Mesendoderm (in vitro differentiated cells): ENCODE measurements around the gene ITFG1.
A peak's percentile ranks its signal among the peaks of the same experiment; 100 is the strongest.

Experiments used
- DNase-seq: peaks from one replicate; pipeline ENCODE4 v3.0.0; 2013
- H2AK5ac ChIP-seq: 2 replicates; pipeline ENCODE4 v1.6.1; 2013; ENCODE audit warnings: low read length, inconsistent platforms
- H2BK120ac ChIP-seq: 2 replicates; pipeline ENCODE4 v1.6.1; 2013; ENCODE audit warnings: low read depth, mild to moderate bottlenecking, low read length, moderate library complexity, mixed read lengths
- H2BK15ac ChIP-seq: replicated peaks from 2 replicates; pipeline ENCODE4 v1.6.1; 2013; ENCODE audit warnings: low read depth, mild to moderate bottlenecking, moderate library complexity
- H2BK5ac ChIP-seq: 2 replicates; pipeline ENCODE4 v1.6.1; 2013; ENCODE audit warnings: low read length, inconsistent platforms
- H3K18ac ChIP-seq: 2 replicates; pipeline ENCODE4 v1.6.1; 2013; ENCODE audit warnings: mild to moderate bottlenecking, low read length, mixed read lengths
- H3K23ac ChIP-seq: one replicate; pipeline ENCODE4 v1.6.1; 2013; ENCODE audit warnings: low read length
- H3K27ac ChIP-seq: 2 replicates; pipeline ENCODE4 v1.5.1; 2013; ENCODE audit warnings: low read depth, mild to moderate bottlenecking, inconsistent platforms, low read length, moderate library complexity
- H3K27me3 ChIP-seq: 2 replicates; pipeline ENCODE4 v1.6.1; 2013; ENCODE audit warnings: low read length, control low read depth, mild to moderate bottlenecking, inconsistent platforms; ENCODE audit not compliant: insufficient read depth, poor library complexity
- H3K36me3 ChIP-seq: 2 replicates; pipeline ENCODE4 v1.6.1; 2013; ENCODE audit warnings: low read length, inconsistent platforms; ENCODE audit not compliant: control insufficient read depth, insufficient read depth
- H3K4ac ChIP-seq: one replicate; pipeline ENCODE4 v1.6.1; 2013; ENCODE audit warnings: low read depth, mild to moderate bottlenecking, low read length, moderate library complexity
- H3K4me1 ChIP-seq: 2 replicates; pipeline ENCODE4 v1.6.1; 2013; ENCODE audit warnings: low read depth, low read length, inconsistent platforms; ENCODE audit not compliant: control insufficient read depth
- H3K4me2 ChIP-seq: 2 replicates; pipeline ENCODE4 v1.6.1; 2013; ENCODE audit warnings: low read length
- H3K4me3 ChIP-seq: 2 replicates; pipeline ENCODE4 v1.5.1; 2013; ENCODE audit warnings: mild to moderate bottlenecking, low read length
- H3K56ac ChIP-seq: one replicate; pipeline ENCODE4 v1.6.1; 2013; ENCODE audit warnings: low read length
- H3K79me1 ChIP-seq: 2 replicates; pipeline ENCODE4 v1.6.1; 2013; ENCODE audit warnings: low read length, inconsistent platforms
- H3K79me2 ChIP-seq: 2 replicates; pipeline ENCODE4 v1.6.1; 2013; ENCODE audit warnings: mild to moderate bottlenecking, low read length; ENCODE audit not compliant: control insufficient read depth, insufficient read depth
- H3K9ac ChIP-seq: 2 replicates; pipeline ENCODE4 v1.6.1; 2013; ENCODE audit warnings: low read length, inconsistent platforms
- H4K5ac ChIP-seq: one replicate; pipeline ENCODE4 v1.6.1; 2013; ENCODE audit warnings: low read length
- H4K8ac ChIP-seq: one replicate; pipeline ENCODE4 v1.6.1; 2013; ENCODE audit warnings: low read depth, mild to moderate bottlenecking, control low read depth, low read length, moderate library complexity
- WGBS: extraction: QIAGEN DNeasy Blood & Tissue Kit; methylation state at CpG from one replicate; pipeline ENCODE4 v1.1.7; 2013; ENCODE audit warnings: low lambda C conversion rate, missing lambda C conversion rate; ENCODE audit not compliant: insufficient coverage; ENCODE audit errors: extremely low coverage; 5-methylcytosine and 5-hydroxymethylcytosine counted together

ITFG1 gene

DNA sequence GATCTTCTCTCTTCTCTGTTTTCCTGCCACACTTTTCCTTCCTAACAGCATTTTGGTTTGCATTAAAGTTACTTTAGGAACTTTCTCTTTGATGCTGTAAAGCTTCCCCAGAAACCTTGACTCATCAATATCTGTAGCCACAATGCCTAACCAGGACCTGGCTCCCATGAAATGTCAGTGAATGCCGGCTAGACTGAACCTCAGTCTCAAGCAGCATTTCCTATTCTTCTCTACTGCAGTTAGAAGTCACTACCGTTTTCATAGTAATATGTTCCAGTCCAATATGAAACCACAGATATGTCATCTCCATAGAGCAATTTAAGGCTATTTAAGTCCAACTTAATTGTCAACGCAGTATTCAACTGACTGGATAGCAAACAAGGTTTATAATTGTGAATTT, 28.9 kb downstream of the ITFG1 start:
- DNase-seq: no peak
- Histone ChIP-seq H4K8ac (no peak overlapping the region), H3K79me1 (peaks cover 2% of the 10 kb centered on the region), H3K79me2 (no peaks in the 10 kb centered on the region), H3K23ac (no peak overlapping the region), H3K18ac (no peak overlapping the region), H3K27ac (no peak overlapping the region), H4K5ac (no peak overlapping the region), H3K4me2 (no peak overlapping the region), H3K56ac (no peak overlapping the region), H3K27me3 (no peaks in the 10 kb centered on the region), H3K4me1 (no peaks in the 10 kb centered on the region), H2BK15ac (no peak overlapping the region), H3K36me3 (no peaks in the 10 kb centered on the region), H2BK5ac (no peak overlapping the region), H3K9ac (no peak overlapping the region), H3K4me3 (no peak overlapping the region), H3K4ac (no peak overlapping the region), H2AK5ac (no peak overlapping the region), H2BK120ac (no peak overlapping the region)
- whole genome bisulfite sequencing: no CpG with 5 or more reads among the region's 3 CpGs

DNA sequence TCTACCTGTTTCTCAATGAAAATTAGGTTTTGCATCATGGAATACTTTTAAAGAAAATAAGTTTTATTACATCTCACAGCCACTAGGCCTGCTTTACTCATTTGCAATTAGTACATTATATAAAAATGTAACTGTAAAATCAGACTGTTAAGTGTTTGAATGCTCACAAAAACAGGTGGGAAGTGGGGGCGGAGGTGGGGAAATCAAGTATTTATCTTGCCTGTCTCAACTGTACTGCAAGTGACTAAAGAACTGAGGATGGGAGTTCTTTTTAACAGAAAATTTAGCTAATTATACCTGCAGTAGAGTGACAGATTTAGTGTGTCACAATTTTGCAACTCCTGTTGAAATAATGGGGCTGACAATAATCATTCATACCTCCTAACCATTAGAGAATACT, 34.1 kb downstream of the ITFG1 start:
- Histone ChIP-seq H3K36me3 (no peaks in the 10 kb centered on the region), H2BK15ac (no peak overlapping the region), H2AK5ac (no peak overlapping the region), H4K8ac (no peak overlapping the region), H2BK5ac (no peak overlapping the region), H3K23ac (no peak overlapping the region), H4K5ac (no peak overlapping the region), H3K79me1 (no peaks in the 10 kb centered on the region), H2BK120ac (no peak overlapping the region), H3K4me3 (no peak overlapping the region), H3K4me2 (no peak overlapping the region), H3K4me1 (no peaks in the 10 kb centered on the region), H3K9ac (no peak overlapping the region), H3K4ac (no peak overlapping the region), H3K79me2 (no peaks in the 10 kb centered on the region), H3K27me3 (no peaks in the 10 kb centered on the region), H3K18ac (no peak overlapping the region), H3K27ac (no peak overlapping the region), H3K56ac (no peak overlapping the region)
- DNase-seq: no peak
- no CpG with 5 or more reads among the region's 1 CpG for WGBS

DNA sequence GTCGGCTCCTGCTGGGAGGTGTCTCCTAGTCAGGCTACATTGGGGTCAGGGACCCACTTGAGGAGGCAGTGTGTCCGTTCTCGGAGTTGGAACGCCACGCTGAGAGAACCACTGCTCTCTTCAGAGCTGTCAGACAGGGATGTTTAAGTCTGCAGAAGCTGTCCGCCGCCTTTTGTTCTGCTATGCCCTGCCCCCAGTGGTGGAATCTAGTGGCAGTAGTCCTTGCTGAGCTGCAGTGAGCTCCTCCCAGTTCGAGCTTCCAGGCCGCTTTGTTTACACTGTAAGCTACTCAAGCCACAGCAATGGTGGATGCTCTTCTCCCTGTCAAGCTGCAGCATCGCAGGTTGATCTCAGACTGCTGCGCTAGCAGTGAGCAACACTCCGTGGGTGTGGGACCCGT, 36.0 kb downstream of the ITFG1 start:
- DNase-seq: peak; percentile 77
- Histone ChIP-seq H4K5ac (no peak overlapping the region), H4K8ac (no peak overlapping the region), H3K9ac (no peak overlapping the region), H2BK5ac (no peak overlapping the region), H3K27ac (no peak overlapping the region), H2AK5ac (no peak overlapping the region), H2BK120ac (no peak overlapping the region), H3K27me3 (no peaks in the 10 kb centered on the region), H3K4ac (no peak overlapping the region), H3K79me1 (no peaks in the 10 kb centered on the region), H3K4me2 (no peak overlapping the region), H3K56ac (no peak overlapping the region), H3K4me3 (no peak overlapping the region), H3K18ac (no peak overlapping the region), H2BK15ac (no peak overlapping the region), H3K36me3 (no peaks in the 10 kb centered on the region), H3K4me1 (no peaks in the 10 kb centered on the region), H3K23ac (no peak overlapping the region), H3K79me2 (no peaks in the 10 kb centered on the region)
- WGBS: no CpG with 5 or more reads among the region's 13 CpGs

DNA sequence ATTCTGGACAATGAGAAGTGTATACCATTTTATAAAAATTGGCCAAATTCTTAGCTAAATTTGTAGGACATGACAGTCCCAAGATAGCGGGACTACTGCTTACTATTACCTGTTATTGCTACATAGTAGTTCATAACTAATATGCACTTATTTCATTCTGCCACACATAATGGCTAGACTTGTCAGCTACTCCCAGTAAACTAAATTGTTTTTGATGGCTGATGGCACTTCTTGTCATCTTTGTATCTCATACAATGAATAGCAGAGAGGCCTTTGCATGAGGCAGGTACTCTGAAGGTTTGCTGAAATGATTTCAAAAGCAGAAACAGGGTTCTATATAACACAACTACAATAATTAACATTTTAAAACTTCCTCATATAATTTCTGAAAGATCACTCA, 44.0 kb downstream of the ITFG1 start:
- Histone ChIP-seq H3K27me3 (no peaks in the 10 kb centered on the region), H3K4me3 (no peak overlapping the region), H3K4me2 (no peak overlapping the region), H2BK15ac (no peak overlapping the region), H3K4ac (no peak overlapping the region), H3K18ac (no peak overlapping the region), H2BK120ac (no peak overlapping the region), H4K8ac (no peak overlapping the region), H3K56ac (no peak overlapping the region), H3K27ac (no peak overlapping the region), H3K9ac (no peak overlapping the region), H2BK5ac (no peak overlapping the region), H3K79me1 (no peaks in the 10 kb centered on the region), H2AK5ac (no peak overlapping the region), H3K79me2 (no peaks in the 10 kb centered on the region), H3K4me1 (no peaks in the 10 kb centered on the region), H3K36me3 (no peaks in the 10 kb centered on the region), H4K5ac (no peak overlapping the region), H3K23ac (no peak overlapping the region)
- no CpG with 5 or more reads among the region's 1 CpG for WGBS
- no peak for DNase-seq

DNA sequence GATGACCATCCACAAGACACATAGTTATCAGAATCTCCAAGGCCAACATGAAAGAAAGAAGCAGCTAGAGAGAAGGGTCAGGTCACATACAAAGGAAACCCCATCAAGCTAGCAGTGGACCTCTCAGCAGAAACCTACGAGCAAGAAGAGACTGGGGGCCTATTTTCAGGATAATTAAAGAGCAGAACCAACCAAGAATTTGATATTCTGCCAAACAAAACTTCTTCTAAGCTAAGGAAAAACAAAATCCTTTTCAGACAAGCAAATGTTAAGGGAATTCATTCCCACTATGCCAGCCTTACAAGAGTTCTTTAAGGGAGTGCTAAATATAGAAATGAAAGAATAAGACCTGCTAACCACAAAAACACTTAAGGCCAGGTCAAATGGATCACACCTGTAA, 47.8 kb downstream of the ITFG1 start:
- H2BK120ac ChIP-seq: no peak overlapping the region
- no CpG with 5 or more reads among the region's 1 CpG for WGBS
- no peak for DNase-seq
- H4K5ac ChIP-seq: no peak overlapping the region
- no peaks in the 10 kb centered on the region for H3K79me1 ChIP-seq
- H3K9ac ChIP-seq: no peak overlapping the region
- no peaks in the 10 kb centered on the region for H3K36me3 ChIP-seq
- no peaks in the 10 kb centered on the region for H3K27me3 ChIP-seq
- no peak overlapping the region for H2AK5ac ChIP-seq
- H2BK15ac ChIP-seq: no peak overlapping the region
- no peak overlapping the region for H3K4me3 ChIP-seq
- H3K27ac ChIP-seq: no peak overlapping the region
- no peaks in the 10 kb centered on the region for H3K79me2 ChIP-seq
- H3K4me1 ChIP-seq: no peaks in the 10 kb centered on the region
- no peak overlapping the region for H3K4me2 ChIP-seq
- H3K4ac ChIP-seq: no peak overlapping the region
- H3K56ac ChIP-seq: no peak overlapping the region
- no peak overlapping the region for H2BK5ac ChIP-seq
- H3K18ac ChIP-seq: no peak overlapping the region
- H3K23ac ChIP-seq: no peak overlapping the region
- H4K8ac ChIP-seq: no peak overlapping the region

DNA sequence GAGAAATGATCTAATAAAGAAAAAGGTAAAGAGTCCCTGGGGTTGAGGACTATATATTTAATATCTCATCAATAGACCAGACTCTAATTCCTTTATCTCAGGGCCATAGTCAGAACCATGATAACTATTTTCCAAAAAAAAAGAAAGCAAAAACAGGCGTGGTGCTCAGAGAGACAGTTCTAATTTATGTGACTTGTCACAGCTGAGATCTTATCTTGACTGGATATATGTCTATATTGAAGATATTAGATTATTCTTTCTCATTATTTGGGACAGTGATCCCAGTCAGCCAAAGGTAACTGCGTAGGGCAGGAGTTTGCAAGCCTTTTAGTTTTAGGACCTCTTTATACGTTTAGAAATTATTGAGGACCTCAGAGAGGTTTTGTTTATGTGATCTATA, 52.4 kb downstream of the ITFG1 start:
- no peak overlapping the region for H4K5ac ChIP-seq
- no peaks in the 10 kb centered on the region for H3K27me3 ChIP-seq
- H3K36me3 ChIP-seq: no peaks in the 10 kb centered on the region
- no peaks in the 10 kb centered on the region for H3K79me1 ChIP-seq
- H3K18ac ChIP-seq: no peak overlapping the region
- no peak overlapping the region for H3K4me2 ChIP-seq
- no peak overlapping the region for H4K8ac ChIP-seq
- no peaks in the 10 kb centered on the region for H3K79me2 ChIP-seq
- H2AK5ac ChIP-seq: no peak overlapping the region
- WGBS: no CpG with 5 or more reads among the region's 3 CpGs
- DNase-seq: no peak
- no peak overlapping the region for H3K9ac ChIP-seq
- no peak overlapping the region for H3K4me3 ChIP-seq
- H2BK120ac ChIP-seq: no peak overlapping the region
- H2BK15ac ChIP-seq: no peak overlapping the region
- H3K56ac ChIP-seq: no peak overlapping the region
- H3K4ac ChIP-seq: no peak overlapping the region
- H2BK5ac ChIP-seq: no peak overlapping the region
- H3K27ac ChIP-seq: no peak overlapping the region
- no peaks in the 10 kb centered on the region for H3K4me1 ChIP-seq
- no peak overlapping the region for H3K23ac ChIP-seq
